K562 (cell line): ENCODE results near the gene PRM2. TPM values are rescaled to one million over a fixed set of nuclear protein-coding genes. Genes with fewer than 3 reads are reported as not detected.

Experiments
- ARID2 ChIP-seq: fragments of 450-650 bp; IDR thresholded peaks from 2 replicates; pipeline ENCODE4 v1.6.1; 2017; ENCODE audit warnings: antibody characterized with exemption, mild to moderate bottlenecking
- CBFB ChIP-seq: sonication (generic); formaldehyde crosslinking; IDR thresholded peaks from 2 replicates; pipeline ENCODE4 v1.4.0; 2020; ENCODE audit warnings: mild to moderate bottlenecking, missing genetic modification reagents
- CBX8 ChIP-seq: fragments of 200-600 bp; sonication (generic); IDR thresholded peaks from 2 replicates; pipeline ENCODE4 v1.6.1; 2012; ENCODE audit warnings: borderline replicate concordance, mixed run types, low read depth, mild to moderate bottlenecking, moderate library complexity, mixed read lengths, low read length, control low read depth, inconsistent platforms; ENCODE audit not compliant: poor library complexity, severe bottlenecking; ENCODE audit errors: extremely low read depth
- FOXK2 ChIP-seq, 2 experiments: fragments of 450-650 bp; IDR thresholded peaks in 1 of 2; conservative IDR thresholded peaks in 1 of 2; 2 replicates each; pipeline ENCODE4 v1.6.1; 2016; ENCODE audit warnings: low read depth in 2 of 2, mild to moderate bottlenecking in 1 of 2
- HDAC2 ChIP-seq: fragments of 450-650 bp; IDR thresholded peaks from 2 replicates; pipeline ENCODE4 v1.6.1; 2016; ENCODE audit warnings: mild to moderate bottlenecking
- HSF4 ChIP-seq: fragments of 250-450 bp; sonication (Bioruptor Pico); IDR thresholded peaks from 2 replicates; pipeline ENCODE4 v2.1.2; 2022; ENCODE audit warnings: mild to moderate bottlenecking, moderate library complexity, borderline replicate concordance
- KLF10 ChIP-seq: fragments of 250-450 bp; sonication (Bioruptor Pico); IDR thresholded peaks from 2 replicates; pipeline ENCODE4 v1.6.1; 2021; ENCODE audit warnings: matching md5 sums
- LARP7 ChIP-seq: fragments of 450-650 bp; IDR thresholded peaks from 2 replicates; pipeline ENCODE4 v1.6.1; 2016
- NR3C1 ChIP-seq: sonication (generic); formaldehyde crosslinking; IDR thresholded peaks from 2 replicates; pipeline ENCODE4 v1.8.1; 2022; ENCODE audit warnings: missing genetic modification reagents
- PCBP1 ChIP-seq: fragments of 200-400 bp; formaldehyde crosslinking; IDR thresholded peaks from 2 replicates; pipeline ENCODE4 v1.6.1; 2018; ENCODE audit warnings: mild to moderate bottlenecking, low read depth, low read length; ENCODE audit not compliant: poor library complexity, severe bottlenecking
- PCBP2 ChIP-seq: fragments of 200-400 bp; formaldehyde crosslinking; IDR thresholded peaks from 2 replicates; pipeline ENCODE4 v1.6.1; 2018; ENCODE audit warnings: low read length, low read depth, mild to moderate bottlenecking, moderate library complexity; ENCODE audit not compliant: poor library complexity, severe bottlenecking
- RUNX1 ChIP-seq: sonication (generic); IDR thresholded peaks from 2 replicates; pipeline ENCODE4 v1.6.1; 2016; ENCODE audit warnings: antibody characterized with exemption, low read depth
- SMARCC2 ChIP-seq: fragments of 450-650 bp; IDR thresholded peaks from 2 replicates; pipeline ENCODE4 v1.6.1; 2017; ENCODE audit warnings: antibody characterized with exemption, moderate library complexity, mild to moderate bottlenecking, low read depth
- TEAD4 ChIP-seq, 2 experiments: sonication (generic) in 1 of 2; formaldehyde crosslinking in 1 of 2; IDR thresholded peaks; 2 replicates each; pipeline versions ENCODE4 v1.6.1 to v1.8.0; 2012 to 2022; ENCODE audit warnings: borderline replicate concordance in 1 of 2, inconsistent platforms in 1 of 2, low read length in 1 of 2, mild to moderate bottlenecking in 1 of 2, missing genetic modification reagents in 1 of 2
- ZKSCAN1 ChIP-seq: fragments of 150-350 bp; IDR thresholded peaks from 2 replicates; pipeline ENCODE4 v1.6.1; 2016; ENCODE audit warnings: low read depth, low read length
- ZNF212 ChIP-seq: fragments of 450-650 bp; formaldehyde crosslinking; IDR thresholded peaks from 2 replicates; pipeline ENCODE4 v1.4.0; 2020; ENCODE audit warnings: mild to moderate bottlenecking
- ZNF41 ChIP-seq: fragments of 250-450 bp; sonication (Bioruptor Pico); conservative IDR thresholded peaks from 2 replicates; pipeline ENCODE4 v1.4.0; 2020; ENCODE audit warnings: mild to moderate bottlenecking
- ZNF584 ChIP-seq: fragments of 200-800 bp; sonication (Bioruptor generic); IDR thresholded peaks from 2 replicates; pipeline ENCODE4 v1.6.1; 2016; ENCODE audit warnings: low read depth, mild to moderate bottlenecking, missing genetic modification characterization, missing compliant biosample characterization
- ZSCAN32 ChIP-seq: fragments of 450-650 bp; formaldehyde crosslinking; IDR thresholded peaks from 2 replicates; pipeline ENCODE4 v1.4.0; 2020; ENCODE audit warnings: mild to moderate bottlenecking, moderate library complexity
- polyA plus RNA-seq, 8 experiments: library from polyadenylated mRNA; depleted of rRNA in 4 of 8; stranded (reverse) in 5 of 8; unstranded in 3 of 8; fragments of >200 nt; fragmentation: Nextera tagmentation in 2 of 8; fragmentation: Illumina TruSeq in 1 of 8; extraction: Ambion mirVana in 2 of 8; extraction: Trizol in 1 of 8; gene quantifications; 2 replicates each; pipeline versions ENCODE4 v1.2.1 to v1.2.3, GENCODE V29; 2011 to 2014; ENCODE audit warnings: inconsistent platforms in 1 of 8, missing spikeins in 1 of 8
- total RNA-seq, 7 experiments: library from RNA; depleted of rRNA in 6 of 7; stranded (reverse); fragments of >200 nt in 6 of 7; fragmentation: Illumina TruSeq in 2 of 7; extraction: Trizol in 2 of 7; gene quantifications; 2 replicates each; pipeline versions ENCODE4 v1.2.1 to v1.2.3, GENCODE V29; 2011 to 2021; ENCODE audit warnings: low replicate concordance in 1 of 7
- TF ChIP-seq, protein P1 (sequence below): fragments of 450-650 bp; formaldehyde crosslinking; IDR thresholded peaks from 2 replicates; pipeline ENCODE4 v1.4.0; 2020; ENCODE audit warnings: mild to moderate bottlenecking, moderate library complexity
- TF ChIP-seq, protein P2 (sequence below), 2 experiments: fragments of 450-650 bp in 1 of 2; sonication (generic) in 1 of 2; formaldehyde crosslinking; conservative IDR thresholded peaks; 2 replicates each; pipeline versions ENCODE4 v1.4.0 to v1.8.1; 2020 to 2022; ENCODE audit warnings: mild to moderate bottlenecking in 1 of 2, missing genetic modification reagents in 1 of 2
- TF ChIP-seq, protein P3 (sequence below): fragments of 250-450 bp; sonication (Bioruptor Pico); IDR thresholded peaks from 2 replicates; pipeline ENCODE4 v1.8.0; 2021; ENCODE audit warnings: moderate library complexity, mild to moderate bottlenecking, inconsistent platforms
- TF ChIP-seq, protein P4 (sequence below): fragments of 250-450 bp; sonication (Bioruptor Pico); IDR thresholded peaks from 2 replicates; pipeline ENCODE4 v1.8.0; 2022; ENCODE audit warnings: moderate library complexity, mild to moderate bottlenecking, inconsistent platforms

PRM2 gene
- total and polyA plus RNA-seq, 9 of the 15 experiments (the other 6 are each of a cell fraction or from before 2014, with no cell fraction given): not detected

DNA sequence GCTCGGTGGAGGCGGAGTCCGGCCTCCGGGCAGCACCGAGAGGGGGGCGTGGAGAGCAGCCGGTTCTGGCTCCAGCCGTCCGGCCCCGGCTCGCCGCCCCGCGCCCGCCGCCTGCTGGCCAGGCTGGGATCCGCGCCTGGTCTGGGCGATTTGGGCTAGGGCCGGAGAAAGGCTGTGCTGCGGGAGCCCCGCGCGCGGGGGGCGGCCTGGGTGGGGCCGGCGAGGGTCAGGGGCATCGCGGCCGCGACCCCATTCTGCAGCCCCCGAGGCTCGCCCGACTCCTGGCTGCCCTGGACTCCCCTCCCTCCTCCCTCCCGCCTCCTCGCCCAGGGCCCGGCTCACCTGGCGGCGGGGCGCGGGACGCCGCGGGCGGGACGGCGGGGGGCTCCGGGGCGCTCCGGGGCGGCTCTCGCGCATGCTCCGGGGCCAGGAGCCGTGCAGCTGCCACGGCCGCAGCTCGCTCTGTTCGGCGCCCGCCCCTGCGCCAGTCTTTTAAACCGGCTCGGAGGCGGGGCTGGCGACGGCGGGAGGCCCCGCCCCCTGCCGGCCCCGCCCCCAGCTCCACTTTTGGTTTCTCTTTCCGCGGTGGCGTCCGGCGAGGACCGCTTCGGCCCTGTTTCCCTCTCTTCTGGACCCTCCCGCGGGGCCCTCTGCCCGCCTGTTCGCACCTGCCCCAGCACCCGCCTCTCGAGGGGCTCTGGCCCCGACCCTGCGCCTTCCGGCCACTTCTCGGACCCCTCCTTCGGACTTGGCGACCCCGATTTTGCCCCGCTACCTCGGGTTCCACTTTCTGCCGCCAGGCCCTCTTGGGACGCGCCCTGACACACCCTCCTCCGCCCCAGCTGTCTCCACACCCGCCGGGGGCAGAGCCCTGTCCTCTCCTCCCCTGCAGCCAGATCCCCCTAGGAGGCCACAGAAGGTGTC lies 20.3 kb downstream of the PRM2 start, which contains the start of gene SOCS1 (continued):
- no peak for TF ChIP-seq ZNF584 (CRISPR knock-in tag)
- TF ChIP-seq RUNX1: 0 out of 2 replicates have a peak, but pooled peaks have one; percentile 43
- no peak for TF ChIP-seq SMARCC2
- TF ChIP-seq FOXK2 (conservative IDR thresholded peaks at IDR 0.05 in 1 of 2, IDR thresholded peaks at IDR 0.05 in 1 of 2; ENCODE audit: low read depth in 2 of 2): peak; percentile 81 to 85; a peak in 3 of 4 replicates
- TF ChIP-seq ZNF41: no peak
- TF ChIP-seq TEAD4 (IDR thresholded peaks at IDR 0.05; ENCODE audit: low read length): no peak
- TF ChIP-seq TEAD4 (CRISPR knock-in tag; IDR thresholded peaks at IDR 0.05; ENCODE audit: borderline replicate concordance): no peak
- TF ChIP-seq, protein P1, sequence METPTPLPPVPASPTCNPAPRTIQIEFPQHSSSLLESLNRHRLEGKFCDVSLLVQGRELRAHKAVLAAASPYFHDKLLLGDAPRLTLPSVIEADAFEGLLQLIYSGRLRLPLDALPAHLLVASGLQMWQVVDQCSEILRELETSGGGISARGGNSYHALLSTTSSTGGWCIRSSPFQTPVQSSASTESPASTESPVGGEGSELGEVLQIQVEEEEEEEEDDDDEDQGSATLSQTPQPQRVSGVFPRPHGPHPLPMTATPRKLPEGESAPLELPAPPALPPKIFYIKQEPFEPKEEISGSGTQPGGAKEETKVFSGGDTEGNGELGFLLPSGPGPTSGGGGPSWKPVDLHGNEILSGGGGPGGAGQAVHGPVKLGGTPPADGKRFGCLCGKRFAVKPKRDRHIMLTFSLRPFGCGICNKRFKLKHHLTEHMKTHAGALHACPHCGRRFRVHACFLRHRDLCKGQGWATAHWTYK (CRISPR knock-in tag): peak; percentile 83; the same call in 1 of the 2 replicates
- TF ChIP-seq, protein P2, sequence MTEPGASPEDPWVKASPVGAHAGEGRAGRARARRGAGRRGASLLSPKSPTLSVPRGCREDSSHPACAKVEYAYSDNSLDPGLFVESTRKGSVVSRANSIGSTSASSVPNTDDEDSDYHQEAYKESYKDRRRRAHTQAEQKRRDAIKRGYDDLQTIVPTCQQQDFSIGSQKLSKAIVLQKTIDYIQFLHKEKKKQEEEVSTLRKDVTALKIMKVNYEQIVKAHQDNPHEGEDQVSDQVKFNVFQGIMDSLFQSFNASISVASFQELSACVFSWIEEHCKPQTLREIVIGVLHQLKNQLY (CRISPR knock-in tag; conservative IDR thresholded peaks at IDR 0.05): peak in 1 of 2 experiments; percentile 75; a peak in 1 of 4 replicates
- TF ChIP-seq ARID2: no peak
- TF ChIP-seq, protein P3, sequence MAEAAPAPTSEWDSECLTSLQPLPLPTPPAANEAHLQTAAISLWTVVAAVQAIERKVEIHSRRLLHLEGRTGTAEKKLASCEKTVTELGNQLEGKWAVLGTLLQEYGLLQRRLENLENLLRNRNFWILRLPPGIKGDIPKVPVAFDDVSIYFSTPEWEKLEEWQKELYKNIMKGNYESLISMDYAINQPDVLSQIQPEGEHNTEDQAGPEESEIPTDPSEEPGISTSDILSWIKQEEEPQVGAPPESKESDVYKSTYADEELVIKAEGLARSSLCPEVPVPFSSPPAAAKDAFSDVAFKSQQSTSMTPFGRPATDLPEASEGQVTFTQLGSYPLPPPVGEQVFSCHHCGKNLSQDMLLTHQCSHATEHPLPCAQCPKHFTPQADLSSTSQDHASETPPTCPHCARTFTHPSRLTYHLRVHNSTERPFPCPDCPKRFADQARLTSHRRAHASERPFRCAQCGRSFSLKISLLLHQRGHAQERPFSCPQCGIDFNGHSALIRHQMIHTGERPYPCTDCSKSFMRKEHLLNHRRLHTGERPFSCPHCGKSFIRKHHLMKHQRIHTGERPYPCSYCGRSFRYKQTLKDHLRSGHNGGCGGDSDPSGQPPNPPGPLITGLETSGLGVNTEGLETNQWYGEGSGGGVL: no peak
- no peak for TF ChIP-seq PCBP2
- no peak for TF ChIP-seq KLF10 (CRISPR knock-in tag)
- TF ChIP-seq PCBP1: peak; percentile 47
- TF ChIP-seq HDAC2: peak; percentile 77
- TF ChIP-seq CBFB (CRISPR knock-in tag): 0 out of 2 replicates have a peak, but pooled peaks have one; percentile 12
- TF ChIP-seq HSF4 (CRISPR knock-in tag): no peak
- no peak for TF ChIP-seq ZNF212 (CRISPR knock-in tag)
- TF ChIP-seq NR3C1 (CRISPR knock-in tag): no peak
- TF ChIP-seq LARP7: peak; percentile 53; the same call in 1 of the 2 replicates
- no peak for TF ChIP-seq ZKSCAN1
- TF ChIP-seq, protein P4, sequence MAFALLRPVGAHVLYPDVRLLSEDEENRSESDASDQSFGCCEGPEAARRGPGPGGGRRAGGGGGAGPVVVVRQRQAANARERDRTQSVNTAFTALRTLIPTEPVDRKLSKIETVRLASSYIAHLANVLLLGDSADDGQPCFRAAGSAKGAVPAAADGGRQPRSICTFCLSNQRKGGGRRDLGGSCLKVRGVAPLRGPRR (CRISPR knock-in tag): no peak
- no peak for TF ChIP-seq ZSCAN32
- no peak for TF ChIP-seq CBX8
